ENCODE results near the gene NBAS. TPM values are rescaled to one million over a fixed set of nuclear protein-coding genes. Genes with fewer than 3 reads are reported as not detected.

The NBAS gene
- polyA plus RNA-seq, 2 of the 4 experiments (the other 2 are of a cell fraction): 16.7 to 34.9 TPM

- ATAC-seq (0 out of 6 replicates have a peak, but pooled peaks of 1 of the 2 experiments have one; percentile 19), FAIRE-seq (no peak), DNase-seq (ENCODE audit: low read depth in 1 of 2, low spot score in 1 of 2) (no peak)
- ChIA-PET CTCF (no interaction called here), POLR2A (no interaction called here)
- Histone ChIP-seq H3K9me3 (no peaks in the 10 kb centered on the region), H3K4me3 (no peak overlapping the region), H3K4me2 (no peak overlapping the region), H3K27ac (no peak overlapping the region), H3K4me1 (peaks cover 7% of the 10 kb centered on the region; the same call in 2 of the 3 replicates)
- 97% methylated on average over 7 of the region's 7 CpGs for WGBS (ENCODE audit: missing lambda C conversion rate)
- no peak for TF ChIP-seq RAD21 (conservative IDR thresholded peaks at IDR 0.05 in 1 of 2, IDR thresholded peaks at IDR 0.05 in 1 of 2)
- TF ChIP-seq JUN (IDR thresholded peaks at IDR 0.05): no peak
- TF ChIP-seq BCL3 (IDR thresholded peaks at IDR 0.05): no peak
- TF ChIP-seq SREBF2 (IDR thresholded peaks at IDR 0.05): no peak
Measured at GRCh38 chr2:15383695-15384350, 177.3 kb downstream of the NBAS start.

GRCh38 chr2:15378148-15378908 lies 182.8 kb downstream of the NBAS start:
- POLR2A ChIA-PET: no interaction called here
- Histone ChIP-seq H3K4me2 (no peak overlapping the region), H3K9me3 (no peaks in the 10 kb centered on the region), H3K4me1 (no peaks in the 10 kb centered on the region), H3K27ac (no peak overlapping the region), H3K4me3 (no peak overlapping the region)
- TF ChIP-seq HEYL (CRISPR knock-in tag; IDR thresholded peaks at IDR 0.05) (no peak), ZNF302 (CRISPR knock-in tag; IDR thresholded peaks at IDR 0.05) (no peak), TP53 (CRISPR knock-in tag; IDR thresholded peaks at IDR 0.05) (no peak), CBX8 (IDR thresholded peaks at IDR 0.05) (no peak), MAFK (IDR thresholded peaks at IDR 0.05; ENCODE audit: partially characterized antibody) (no peak), KDM5A (IDR thresholded peaks at IDR 0.05) (no peak), GATA3 (IDR thresholded peaks at IDR 0.05; ENCODE audit: borderline replicate concordance) (no peak), ZC3H11A (IDR thresholded peaks at IDR 0.05) (no peak), ZSCAN20 (CRISPR knock-in tag; IDR thresholded peaks at IDR 0.05) (no peak), HOXB13 (CRISPR knock-in tag; IDR thresholded peaks at IDR 0.05; ENCODE audit: low read depth) (no peak), REST (IDR thresholded peaks at IDR 0.05) (no peak), JUNB (IDR thresholded peaks at IDR 0.05) (no peak), HOXB5 (CRISPR knock-in tag; IDR thresholded peaks at IDR 0.05) (no peak), SMC3 (IDR thresholded peaks at IDR 0.05) (no peak), HOXA7 (CRISPR knock-in tag; IDR thresholded peaks at IDR 0.05) (no peak), RCOR1 (IDR thresholded peaks at IDR 0.05; ENCODE audit: low read depth, low read length) (no peak), RFX5 (IDR thresholded peaks at IDR 0.05) (no peak)
- DNase-seq (ENCODE audit: low read depth in 1 of 2, low spot score in 1 of 2) (no peak), ATAC-seq (no peak), FAIRE-seq (no peak)
- 78% methylated on average over 6 of the region's 6 CpGs for WGBS (ENCODE audit: missing lambda C conversion rate)
- CTCF ChIA-PET: interaction anchor here (1.3 kb wide), 1 partner anchor 1130 kb away, joined by 3 read pairs; no protein-coding TSS in a partner anchor

Data from A549 (cell line).